OCI-LY1 (cell line): ENCODE results near the gene JUN.

Source experiments
- H2AFZ ChIP-seq: fragments of 200-600 bp; sonication (generic), shearing (Covaris generic); 2 replicates; pipeline ENCODE4 v1.6.0; 2014; ENCODE audit warnings: antibody characterized with exemption, mild to moderate bottlenecking, low read length
- H3F3A ChIP-seq: fragments of 200-600 bp; sonication (generic), shearing (Covaris generic); 2 replicates; pipeline ENCODE4 v1.6.0; 2014; ENCODE audit warnings: mild to moderate bottlenecking, antibody characterized with exemption, low read length, moderate library complexity; ENCODE audit not compliant: insufficient read depth
- H3K27ac ChIP-seq: fragments of 200-600 bp; sonication (generic); 2 replicates; pipeline ENCODE4 v1.5.1; 2014; ENCODE audit warnings: low read length, mixed run types, mild to moderate bottlenecking, low read depth; ENCODE audit not compliant: poor library complexity, severe bottlenecking
- H3K27me3 ChIP-seq: fragments of 200-600 bp; sonication (generic); 2 replicates; pipeline ENCODE4 v1.6.0; 2014; ENCODE audit warnings: antibody characterized with exemption, mild to moderate bottlenecking, low read length, moderate library complexity; ENCODE audit not compliant: insufficient read depth
- H3K36me3 ChIP-seq: fragments of 200-600 bp; sonication (generic); 2 replicates; pipeline ENCODE4 v1.6.1; 2014; ENCODE audit warnings: mild to moderate bottlenecking, antibody characterized with exemption, low read length, moderate library complexity, mixed read lengths; ENCODE audit not compliant: insufficient read depth
- H3K4me1 ChIP-seq: fragments of 200-600 bp; sonication (generic); 2 replicates; pipeline ENCODE4 v1.5.1; 2014; ENCODE audit warnings: mild to moderate bottlenecking, low read length, moderate library complexity; ENCODE audit not compliant: insufficient read depth, severe bottlenecking
- H3K4me2 ChIP-seq: fragments of 200-600 bp; sonication (generic), shearing (Covaris generic); 2 replicates; pipeline ENCODE4 v1.6.1; 2014; ENCODE audit warnings: low read length
- H3K4me3 ChIP-seq: fragments of 200-600 bp; sonication (generic); 2 replicates; pipeline ENCODE4 v1.5.1; 2014; ENCODE audit warnings: low read length, low read depth, mild to moderate bottlenecking, mixed read lengths; ENCODE audit not compliant: poor library complexity, severe bottlenecking
- H3K79me2 ChIP-seq: fragments of 200-600 bp; shearing (Covaris generic); 2 replicates; pipeline ENCODE4 v1.6.1; 2016; ENCODE audit warnings: mixed run types, low read length, mixed read lengths; ENCODE audit not compliant: insufficient read depth
- H3K9ac ChIP-seq: fragments of 200-600 bp; sonication (generic), shearing (Covaris generic); 2 replicates; pipeline ENCODE4 v1.6.1; 2014; ENCODE audit warnings: mild to moderate bottlenecking, low read length, mixed read lengths
- H3K9me2 ChIP-seq: fragments of 200-600 bp; sonication (generic), shearing (Covaris generic); 2 replicates; pipeline ENCODE4 v1.6.1; 2014; ENCODE audit warnings: low read depth, mild to moderate bottlenecking, low read length, mixed read lengths
- H3K9me3 ChIP-seq: fragments of 200-600 bp; shearing (Covaris generic); 2 replicates; pipeline ENCODE4 v1.6.1; 2014; ENCODE audit warnings: low read length, mixed read lengths
- H4K20me1 ChIP-seq: fragments of 200-600 bp; sonication (generic), shearing (Covaris generic); 2 replicates; pipeline ENCODE4 v1.6.0; 2016; ENCODE audit warnings: mild to moderate bottlenecking, low read length; ENCODE audit not compliant: insufficient read depth
- CTCF ChIP-seq: fragments of 200-600 bp; sonication (generic), shearing (Covaris generic); IDR thresholded peaks from 2 replicates; pipeline ENCODE4 v1.5.1; 2017; ENCODE audit warnings: mild to moderate bottlenecking, antibody characterized with exemption, low read length, moderate library complexity, mixed read lengths
- EZH2 ChIP-seq: fragments of 200-600 bp; sonication (generic), shearing (Covaris generic); IDR thresholded peaks from 2 replicates; pipeline ENCODE4 v1.8.0; 2017; ENCODE audit warnings: borderline replicate concordance, mixed run types, mild to moderate bottlenecking, antibody characterized with exemption, low read length, moderate library complexity, mixed read lengths

Gene JUN

GRCh38 chr1:58829866-58830265, 46.0 kb upstream of the JUN start:
- no peak overlapping the region for H3K4me2 ChIP-seq
- no peaks in the 10 kb centered on the region for H3K9me2 ChIP-seq
- H3K9me3 ChIP-seq: peaks cover 11% of the 10 kb centered on the region
- no peak overlapping the region for H3K27ac ChIP-seq
- no peaks in the 10 kb centered on the region for H3F3A ChIP-seq
- H3K36me3 ChIP-seq: no peaks in the 10 kb centered on the region
- no peak overlapping the region for H3K4me3 ChIP-seq
- no peak overlapping the region for H2AFZ ChIP-seq
- TF ChIP-seq CTCF (no peak), EZH2 (no peak)
- no peaks in the 10 kb centered on the region; the same call in 1 of the 2 replicates for H3K27me3 ChIP-seq
- no peaks in the 10 kb centered on the region for H4K20me1 ChIP-seq
- H3K9ac ChIP-seq: no peak overlapping the region
- no peaks in the 10 kb centered on the region for H3K79me2 ChIP-seq
- no peaks in the 10 kb centered on the region for H3K4me1 ChIP-seq

GRCh38 chr1:58827298-58827697, 43.5 kb upstream of the JUN start:
- no peak overlapping the region for H3K4me3 ChIP-seq
- no peak overlapping the region for H2AFZ ChIP-seq
- H3K79me2 ChIP-seq: no peaks in the 10 kb centered on the region
- H3K36me3 ChIP-seq: no peaks in the 10 kb centered on the region
- peaks cover 11% of the 10 kb centered on the region for H3K9me3 ChIP-seq
- H3K4me1 ChIP-seq: no peaks in the 10 kb centered on the region
- no peak overlapping the region for H3K9ac ChIP-seq
- H3K27ac ChIP-seq: no peak overlapping the region
- no peaks in the 10 kb centered on the region for H3F3A ChIP-seq
- no peak overlapping the region for H3K4me2 ChIP-seq
- H3K27me3 ChIP-seq: peaks cover 4% of the 10 kb centered on the region; the same call in 1 of the 2 replicates
- H4K20me1 ChIP-seq: no peaks in the 10 kb centered on the region
- no peaks in the 10 kb centered on the region for H3K9me2 ChIP-seq
- TF ChIP-seq CTCF (no peak), EZH2 (no peak)

GRCh38 chr1:58824753-58825389, 41.0 kb upstream of the JUN start:
- no peaks in the 10 kb centered on the region for H3F3A ChIP-seq
- H3K9me3 ChIP-seq: peaks cover 11% of the 10 kb centered on the region
- H3K9me2 ChIP-seq: no peaks in the 10 kb centered on the region
- H3K27me3 ChIP-seq: peaks cover 4% of the 10 kb centered on the region; the same call in 1 of the 2 replicates
- H3K4me2 ChIP-seq: no peak overlapping the region
- H3K9ac ChIP-seq: no peak overlapping the region
- H3K27ac ChIP-seq: no peak overlapping the region
- H4K20me1 ChIP-seq: no peaks in the 10 kb centered on the region
- no peak overlapping the region for H3K4me3 ChIP-seq
- no peaks in the 10 kb centered on the region for H3K36me3 ChIP-seq
- no peak overlapping the region for H2AFZ ChIP-seq
- TF ChIP-seq CTCF (no peak), EZH2 (no peak)
- H3K79me2 ChIP-seq: no peaks in the 10 kb centered on the region
- no peaks in the 10 kb centered on the region for H3K4me1 ChIP-seq
